Neural cell (in vitro differentiated cells): ENCODE results near the gene CST1. TPM values are rescaled to one million over a fixed set of nuclear protein-coding genes. Genes with fewer than 3 reads are reported as not detected.

Experiments
- H2AFZ ChIP-seq: fragments of 200-600, 300-800 bp; sonication (generic), shearing (Covaris generic); 2 replicates; pipeline ENCODE4 v1.6.0; 2014; ENCODE audit warnings: low read depth, mild to moderate bottlenecking, antibody characterized with exemption, low read length, moderate library complexity
- H3F3A ChIP-seq: fragments of 200-600 bp; shearing (Covaris generic); 2 replicates; pipeline ENCODE4 v1.6.1; 2016; ENCODE audit warnings: mild to moderate bottlenecking, moderate library complexity, mixed read lengths, antibody characterized with exemption, low read length; ENCODE audit not compliant: insufficient read depth, poor library complexity, severe bottlenecking
- H3K27ac ChIP-seq: fragments of 200-600, 300-800 bp; sonication (generic), shearing (Covaris generic); 2 replicates; pipeline ENCODE4 v1.5.1; 2014; ENCODE audit warnings: mild to moderate bottlenecking, low read length, moderate library complexity
- H3K27me3 ChIP-seq: fragments of 300-800, 200-600 bp; sonication (generic), shearing (Covaris generic); 2 replicates; pipeline ENCODE4 v1.6.0; 2014; ENCODE audit warnings: mild to moderate bottlenecking, low read depth, low read length, moderate library complexity; ENCODE audit not compliant: insufficient read depth
- H3K36me3 ChIP-seq: fragments of 300-800, 200-600 bp; sonication (generic), shearing (Covaris generic); 2 replicates; pipeline ENCODE4 v1.5.1; 2014; ENCODE audit warnings: mild to moderate bottlenecking, antibody characterized with exemption, low read length, moderate library complexity; ENCODE audit not compliant: insufficient read depth
- H3K4me2 ChIP-seq: fragments of 300-800, 200-600 bp; sonication (generic), shearing (Covaris generic); 2 replicates; pipeline ENCODE4 v1.6.0; 2014; ENCODE audit warnings: mild to moderate bottlenecking, low read length
- H3K4me3 ChIP-seq: fragments of 300-800, 200-600 bp; sonication (generic), shearing (Covaris generic); 2 replicates; pipeline ENCODE4 v1.5.1; 2014; ENCODE audit warnings: mild to moderate bottlenecking, low read length, moderate library complexity
- H3K79me2 ChIP-seq: fragments of 200-600 bp; shearing (Covaris generic); replicated peaks from 2 replicates; pipeline ENCODE4 v1.6.0; 2014; ENCODE audit warnings: mild to moderate bottlenecking, low read length, moderate library complexity; ENCODE audit not compliant: insufficient read depth
- H3K9ac ChIP-seq: fragments of 300-800, 200-600 bp; sonication (generic), shearing (Covaris generic); 2 replicates; pipeline ENCODE4 v1.6.1; 2016; ENCODE audit warnings: mild to moderate bottlenecking, low read length, mixed read lengths
- H3K9me2 ChIP-seq: fragments of 200-600 bp; shearing (Covaris generic); 2 replicates; pipeline ENCODE4 v1.6.1; 2016; ENCODE audit warnings: mild to moderate bottlenecking, low read length, mixed read lengths; ENCODE audit not compliant: insufficient read depth
- H3K9me3 ChIP-seq: fragments of 200-600, 300-800 bp; sonication (generic), shearing (Covaris generic); 2 replicates; pipeline ENCODE4 v1.6.1; 2016; ENCODE audit warnings: mild to moderate bottlenecking, mixed run types, low read length, moderate library complexity, mixed read lengths
- H4K20me1 ChIP-seq: fragments of 200-600 bp; shearing (Covaris generic); 2 replicates; pipeline ENCODE4 v1.6.1; 2016; ENCODE audit warnings: mild to moderate bottlenecking, mixed run types; ENCODE audit not compliant: insufficient read depth
- EP300 ChIP-seq: fragments of 450-650 bp; conservative IDR thresholded peaks from 2 replicates; pipeline ENCODE4 v1.6.1; 2014; ENCODE audit warnings: antibody characterized with exemption, mild to moderate bottlenecking, moderate library complexity; ENCODE audit not compliant: poor library complexity, severe bottlenecking
- EZH2 ChIP-seq: fragments of 200-600, 300-800 bp; shearing (Covaris generic), sonication (generic); IDR thresholded peaks from 2 replicates; pipeline ENCODE4 v1.6.1; 2014; ENCODE audit warnings: antibody characterized with exemption, low read length, borderline replicate concordance, mild to moderate bottlenecking; ENCODE audit not compliant: insufficient read depth, poor library complexity, severe bottlenecking
- MXI1 ChIP-seq: fragments of 450-650 bp; conservative IDR thresholded peaks from 2 replicates; pipeline ENCODE4 v1.6.1; 2014; ENCODE audit warnings: antibody characterized with exemption, mild to moderate bottlenecking; ENCODE audit not compliant: poor library complexity, severe bottlenecking
- POLR2AphosphoS5 ChIP-seq: IDR thresholded peaks from 2 replicates; pipeline ENCODE4 v1.6.1; 2012
- RAD21 ChIP-seq: fragments of 450-650 bp; conservative IDR thresholded peaks from 2 replicates; pipeline ENCODE4 v1.6.1; 2014; ENCODE audit warnings: antibody characterized with exemption, mild to moderate bottlenecking, moderate library complexity
- polyA plus RNA-seq: library from polyadenylated mRNA; depleted of rRNA; stranded (reverse); fragments of >200 nt; gene quantifications from 2 replicates; pipeline ENCODE4 v1.2.3, GENCODE V29; 2014
- TF ChIP-seq, protein P1 (sequence below): fragments of 450-650 bp; IDR thresholded peaks from 2 replicates; pipeline ENCODE4 v1.5.1; 2014; ENCODE audit warnings: antibody characterized with exemption, mild to moderate bottlenecking, moderate library complexity; ENCODE audit not compliant: poor library complexity, severe bottlenecking
- TF ChIP-seq, protein P2 (sequence below): IDR thresholded peaks from 2 replicates; pipeline ENCODE4 v1.6.1; 2012; ENCODE audit warnings: borderline replicate concordance

Gene CST1
- polyA plus RNA-seq, 1 donor from 2014 or later: not detected

DNA sequence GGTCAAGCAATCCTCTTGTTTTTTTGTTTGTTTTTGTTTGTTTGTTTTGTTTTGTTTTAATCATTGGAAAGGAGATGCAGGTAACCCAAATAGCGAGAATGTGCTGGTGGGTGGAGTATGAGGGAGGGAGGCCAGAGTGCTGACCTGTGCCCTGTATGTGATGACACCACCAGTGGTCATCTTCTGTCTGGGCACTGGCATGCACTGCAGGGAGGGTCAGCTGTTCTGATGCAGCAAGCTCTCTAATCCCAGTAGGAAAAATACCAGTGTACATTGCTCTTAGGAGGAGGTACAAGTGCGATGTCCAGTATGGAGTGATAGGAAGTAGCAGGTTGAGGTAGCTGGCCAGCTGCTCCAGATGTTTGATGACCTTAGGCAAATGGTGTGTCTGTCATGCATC lies 2.9 kb upstream of the CST1 start:
- Histone ChIP-seq H3K4me2 (no peak overlapping the region), H3K27ac (no peak overlapping the region), H3K4me3 (no peak overlapping the region)

DNA sequence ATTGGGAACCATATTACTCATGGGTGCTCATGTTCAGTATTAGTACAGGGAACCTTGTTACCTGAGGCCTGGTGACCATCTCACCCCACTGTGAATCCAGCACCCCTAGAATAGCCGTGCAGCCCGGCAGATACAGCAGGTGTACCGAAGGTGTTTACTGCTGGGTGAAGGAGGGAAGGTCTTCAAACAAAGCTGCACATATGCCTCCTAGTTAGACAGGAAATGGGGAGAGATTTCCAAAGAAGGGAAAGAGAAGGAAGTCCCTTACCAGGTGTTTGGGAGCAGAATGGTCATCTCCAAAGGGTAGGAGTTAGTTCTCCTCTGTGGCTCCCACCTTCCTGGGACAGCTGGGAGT lies 2.4 kb upstream of the CST1 start:
- H3K9me3 ChIP-seq: no peaks in the 10 kb centered on the region
- no peaks in the 10 kb centered on the region for H3K79me2 ChIP-seq
- H3K4me2 ChIP-seq: no peak overlapping the region
- no peak overlapping the region for H3K9ac ChIP-seq
- TF ChIP-seq, protein P1, sequence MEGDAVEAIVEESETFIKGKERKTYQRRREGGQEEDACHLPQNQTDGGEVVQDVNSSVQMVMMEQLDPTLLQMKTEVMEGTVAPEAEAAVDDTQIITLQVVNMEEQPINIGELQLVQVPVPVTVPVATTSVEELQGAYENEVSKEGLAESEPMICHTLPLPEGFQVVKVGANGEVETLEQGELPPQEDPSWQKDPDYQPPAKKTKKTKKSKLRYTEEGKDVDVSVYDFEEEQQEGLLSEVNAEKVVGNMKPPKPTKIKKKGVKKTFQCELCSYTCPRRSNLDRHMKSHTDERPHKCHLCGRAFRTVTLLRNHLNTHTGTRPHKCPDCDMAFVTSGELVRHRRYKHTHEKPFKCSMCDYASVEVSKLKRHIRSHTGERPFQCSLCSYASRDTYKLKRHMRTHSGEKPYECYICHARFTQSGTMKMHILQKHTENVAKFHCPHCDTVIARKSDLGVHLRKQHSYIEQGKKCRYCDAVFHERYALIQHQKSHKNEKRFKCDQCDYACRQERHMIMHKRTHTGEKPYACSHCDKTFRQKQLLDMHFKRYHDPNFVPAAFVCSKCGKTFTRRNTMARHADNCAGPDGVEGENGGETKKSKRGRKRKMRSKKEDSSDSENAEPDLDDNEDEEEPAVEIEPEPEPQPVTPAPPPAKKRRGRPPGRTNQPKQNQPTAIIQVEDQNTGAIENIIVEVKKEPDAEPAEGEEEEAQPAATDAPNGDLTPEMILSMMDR: no peak
- TF ChIP-seq, protein P2, sequence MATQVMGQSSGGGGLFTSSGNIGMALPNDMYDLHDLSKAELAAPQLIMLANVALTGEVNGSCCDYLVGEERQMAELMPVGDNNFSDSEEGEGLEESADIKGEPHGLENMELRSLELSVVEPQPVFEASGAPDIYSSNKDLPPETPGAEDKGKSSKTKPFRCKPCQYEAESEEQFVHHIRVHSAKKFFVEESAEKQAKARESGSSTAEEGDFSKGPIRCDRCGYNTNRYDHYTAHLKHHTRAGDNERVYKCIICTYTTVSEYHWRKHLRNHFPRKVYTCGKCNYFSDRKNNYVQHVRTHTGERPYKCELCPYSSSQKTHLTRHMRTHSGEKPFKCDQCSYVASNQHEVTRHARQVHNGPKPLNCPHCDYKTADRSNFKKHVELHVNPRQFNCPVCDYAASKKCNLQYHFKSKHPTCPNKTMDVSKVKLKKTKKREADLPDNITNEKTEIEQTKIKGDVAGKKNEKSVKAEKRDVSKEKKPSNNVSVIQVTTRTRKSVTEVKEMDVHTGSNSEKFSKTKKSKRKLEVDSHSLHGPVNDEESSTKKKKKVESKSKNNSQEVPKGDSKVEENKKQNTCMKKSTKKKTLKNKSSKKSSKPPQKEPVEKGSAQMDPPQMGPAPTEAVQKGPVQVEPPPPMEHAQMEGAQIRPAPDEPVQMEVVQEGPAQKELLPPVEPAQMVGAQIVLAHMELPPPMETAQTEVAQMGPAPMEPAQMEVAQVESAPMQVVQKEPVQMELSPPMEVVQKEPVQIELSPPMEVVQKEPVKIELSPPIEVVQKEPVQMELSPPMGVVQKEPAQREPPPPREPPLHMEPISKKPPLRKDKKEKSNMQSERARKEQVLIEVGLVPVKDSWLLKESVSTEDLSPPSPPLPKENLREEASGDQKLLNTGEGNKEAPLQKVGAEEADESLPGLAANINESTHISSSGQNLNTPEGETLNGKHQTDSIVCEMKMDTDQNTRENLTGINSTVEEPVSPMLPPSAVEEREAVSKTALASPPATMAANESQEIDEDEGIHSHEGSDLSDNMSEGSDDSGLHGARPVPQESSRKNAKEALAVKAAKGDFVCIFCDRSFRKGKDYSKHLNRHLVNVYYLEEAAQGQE: no peak
- no peak for TF ChIP-seq POLR2AphosphoS5
- H3K9me2 ChIP-seq: no peaks in the 10 kb centered on the region
- H4K20me1 ChIP-seq: no peaks in the 10 kb centered on the region
- no peak overlapping the region for H2AFZ ChIP-seq
- H3K27me3 ChIP-seq: no peaks in the 10 kb centered on the region
- H3K4me3 ChIP-seq: no peak overlapping the region
- no peaks in the 10 kb centered on the region for H3F3A ChIP-seq
- no peak overlapping the region for H3K27ac ChIP-seq
- H3K36me3 ChIP-seq: no peaks in the 10 kb centered on the region

More for the DNA sequence above, 2.9 kb upstream of the CST1 start:
- Histone ChIP-seq H3K9ac (no peak overlapping the region), H2AFZ (no peak overlapping the region), H3F3A (no peaks in the 10 kb centered on the region), H3K79me2 (no peaks in the 10 kb centered on the region), H4K20me1 (no peaks in the 10 kb centered on the region), H3K9me2 (no peaks in the 10 kb centered on the region), H3K36me3 (no peaks in the 10 kb centered on the region), H3K9me3 (no peaks in the 10 kb centered on the region), H3K27me3 (no peaks in the 10 kb centered on the region)
- TF ChIP-seq MXI1 (no peak), POLR2AphosphoS5 (no peak), EZH2 (no peak), RAD21 (no peak), EP300 (no peak)
- TF ChIP-seq, protein P2: no peak
